EH (cell line): ENCODE results near the gene PUSL1.

Source experiments
- DNase-seq: peaks from one replicate; pipeline ENCODE4 v3.0.0-alpha.2; 2015; ENCODE audit warnings: low read depth

Gene PUSL1

DNA sequence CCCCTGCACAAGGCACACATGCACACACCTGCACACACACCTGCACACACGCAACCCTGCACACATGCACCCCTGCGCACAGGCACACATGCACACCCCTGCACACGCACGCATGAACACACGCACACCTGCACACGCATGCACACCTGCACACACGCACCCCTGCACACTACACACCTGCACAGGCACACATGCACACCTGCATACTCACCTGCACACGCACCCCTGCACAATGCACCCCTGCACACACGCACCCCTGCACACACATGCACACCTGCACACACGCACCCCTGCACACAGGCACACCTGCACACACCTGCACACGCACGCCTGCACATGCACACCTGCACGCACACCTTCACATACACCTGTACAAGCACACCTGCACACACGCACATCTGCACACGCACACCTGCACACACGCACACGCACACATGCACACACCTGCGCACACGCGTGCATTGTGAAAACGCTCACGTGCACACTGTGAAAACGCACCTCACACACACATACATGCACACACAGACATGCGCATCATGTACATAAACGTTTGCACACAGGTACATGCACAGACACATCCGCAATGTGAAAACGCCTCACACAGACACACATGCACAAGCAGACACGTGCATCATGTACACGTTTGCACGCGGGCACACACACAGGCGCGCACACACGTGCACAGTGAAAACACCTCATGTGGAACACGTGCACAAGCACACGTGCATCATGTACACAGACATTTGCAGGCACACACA, 32.6 kb downstream of the PUSL1 start:
- DNase-seq = no peak

DNA sequence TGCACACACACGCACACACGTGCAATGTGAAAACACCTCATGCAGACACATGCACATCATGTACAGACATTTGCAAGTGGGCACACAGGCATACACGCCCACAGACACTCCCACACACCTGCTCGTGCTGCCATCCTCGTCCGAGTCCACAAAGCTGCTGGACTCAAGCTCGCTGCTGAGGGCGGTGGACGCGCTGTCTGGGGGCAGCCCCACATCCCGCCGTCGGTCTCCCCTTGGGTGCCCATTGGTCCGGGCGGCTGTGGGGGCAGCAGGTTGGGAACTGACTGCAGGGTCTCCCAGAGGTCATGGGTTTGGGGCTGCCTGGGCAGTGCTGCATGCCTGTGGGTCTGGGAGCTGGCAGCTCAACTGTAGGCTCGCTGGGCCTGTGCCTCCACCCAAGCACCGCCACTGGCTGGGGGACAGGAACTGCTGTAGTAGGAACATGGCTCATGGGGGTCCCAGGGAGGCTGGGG, 33.2 kb downstream of the PUSL1 start:
- no peak for DNase-seq

DNA sequence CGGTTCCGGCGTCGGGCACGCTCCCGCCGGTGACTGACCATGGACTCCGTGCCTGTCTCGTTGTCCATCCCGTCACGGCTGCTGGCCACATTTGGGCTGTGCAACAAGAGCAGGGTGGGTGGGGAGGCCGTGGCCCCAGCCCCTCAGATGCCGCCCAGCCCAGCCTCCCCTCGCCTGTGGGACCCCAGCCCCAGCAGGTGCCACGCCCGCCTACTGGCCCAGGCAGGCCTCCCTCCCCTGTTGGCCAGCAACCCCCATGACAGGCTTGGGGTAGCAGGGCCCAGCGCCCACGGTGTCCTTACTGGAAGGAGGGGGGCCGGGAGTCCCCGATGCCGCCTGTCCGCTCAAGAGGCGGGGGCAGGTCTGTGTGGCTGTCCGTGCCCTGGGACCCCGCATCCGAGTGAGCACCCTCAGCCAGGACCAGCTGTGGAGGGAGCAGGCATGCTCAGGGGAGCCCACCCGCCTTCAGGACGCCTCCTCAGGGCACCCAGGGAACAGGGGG, 33.7 kb downstream of the PUSL1 start:
- DNase-seq = no peak

- DNase-seq = no peak
Measured at GRCh38 chr1:1342584-1343115, 34.3 kb downstream of the PUSL1 start.

DNA sequence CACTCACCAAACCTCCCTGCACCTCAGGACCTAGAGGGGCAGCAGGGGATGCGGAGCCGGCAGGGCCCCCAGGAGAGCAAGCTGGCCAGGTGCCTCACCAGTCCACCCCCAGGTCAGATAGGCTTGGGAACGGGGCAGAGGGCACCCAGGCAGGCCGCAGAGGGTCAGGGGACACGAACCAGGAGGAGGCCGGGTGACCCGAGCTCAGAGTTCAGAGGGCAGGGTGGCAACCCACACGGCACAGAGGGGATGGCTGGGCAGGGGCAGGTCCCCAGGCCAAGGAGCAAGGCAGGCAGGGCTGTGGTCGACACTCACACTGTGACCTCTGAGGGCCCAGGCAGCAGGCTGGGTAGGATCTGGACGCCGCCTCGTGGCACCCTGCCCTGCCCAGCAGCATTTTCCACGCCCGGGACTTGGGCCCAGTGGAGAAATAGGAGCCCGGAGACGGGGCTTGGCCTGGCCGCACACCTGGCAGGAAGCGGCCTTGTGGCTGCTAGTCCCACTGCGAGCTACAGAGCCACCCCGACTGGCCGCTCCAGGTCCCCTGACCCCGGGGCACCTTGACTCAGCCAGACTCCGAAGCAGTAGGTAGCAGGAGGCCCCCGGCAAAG, 35.5 kb downstream of the PUSL1 start:
- DNase-seq = no peak

DNA sequence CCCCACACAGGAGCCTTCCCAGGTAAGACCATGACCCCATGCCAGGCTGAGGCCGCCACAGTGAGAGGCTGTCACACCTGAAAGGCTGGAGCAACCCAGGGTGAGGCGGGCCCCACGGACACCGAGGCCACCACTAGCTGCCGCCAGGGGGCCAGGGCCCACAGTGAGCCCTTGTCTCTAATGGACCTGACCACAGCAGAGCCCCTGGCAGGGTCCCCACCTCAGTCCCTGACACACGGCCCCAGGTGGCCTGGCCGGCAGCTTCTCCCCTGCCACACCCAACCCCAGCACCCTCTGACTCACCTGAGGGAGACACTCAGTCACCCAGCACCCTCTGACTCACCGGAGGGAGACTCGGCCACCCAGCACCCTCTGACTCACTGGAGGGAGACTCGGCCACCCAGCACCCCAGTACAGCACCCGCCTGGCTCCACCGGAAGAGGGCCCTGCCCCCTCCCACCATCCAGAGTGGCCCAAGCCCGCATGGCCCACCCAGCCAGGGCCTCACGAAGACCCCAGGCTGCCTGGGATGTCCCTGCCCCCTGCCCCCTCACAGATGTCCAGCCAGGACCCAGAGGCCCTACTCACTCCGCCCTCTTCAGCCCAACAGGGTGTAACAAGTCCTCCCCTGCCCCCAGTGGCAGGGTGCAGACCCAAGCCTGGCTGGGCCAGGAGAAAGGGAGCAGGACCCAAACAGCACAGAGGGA, 36.4 kb downstream of the PUSL1 start:
- DNase-seq = peak; percentile 87

DNA sequence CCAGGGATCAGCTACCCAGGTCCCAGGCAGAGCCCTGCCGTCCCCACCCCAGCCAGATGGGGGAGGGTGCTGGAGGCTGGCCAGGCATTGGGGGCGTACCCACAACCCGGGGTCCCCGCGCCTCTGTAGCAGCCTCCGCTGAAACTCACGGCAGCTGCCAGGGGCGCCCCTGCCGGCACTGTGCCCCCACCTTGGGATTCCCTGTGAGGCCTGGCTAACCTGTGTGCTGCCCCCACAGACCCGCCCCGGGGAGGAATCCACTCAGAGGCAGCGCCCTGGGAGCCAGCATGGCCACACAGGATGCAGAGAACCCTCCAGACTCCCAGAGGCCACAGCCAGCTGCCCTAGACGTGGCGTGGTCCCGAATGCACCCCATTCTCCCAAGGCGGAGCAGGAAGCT, 37.0 kb downstream of the PUSL1 start:
- DNase-seq = peak; percentile 26

- no peak for DNase-seq
Measured at GRCh38 chr1:1345860-1346500, 37.6 kb downstream of the PUSL1 start.

- DNase-seq = no peak
Measured at GRCh38 chr1:1346501-1346890, 38.1 kb downstream of the PUSL1 start.

DNA sequence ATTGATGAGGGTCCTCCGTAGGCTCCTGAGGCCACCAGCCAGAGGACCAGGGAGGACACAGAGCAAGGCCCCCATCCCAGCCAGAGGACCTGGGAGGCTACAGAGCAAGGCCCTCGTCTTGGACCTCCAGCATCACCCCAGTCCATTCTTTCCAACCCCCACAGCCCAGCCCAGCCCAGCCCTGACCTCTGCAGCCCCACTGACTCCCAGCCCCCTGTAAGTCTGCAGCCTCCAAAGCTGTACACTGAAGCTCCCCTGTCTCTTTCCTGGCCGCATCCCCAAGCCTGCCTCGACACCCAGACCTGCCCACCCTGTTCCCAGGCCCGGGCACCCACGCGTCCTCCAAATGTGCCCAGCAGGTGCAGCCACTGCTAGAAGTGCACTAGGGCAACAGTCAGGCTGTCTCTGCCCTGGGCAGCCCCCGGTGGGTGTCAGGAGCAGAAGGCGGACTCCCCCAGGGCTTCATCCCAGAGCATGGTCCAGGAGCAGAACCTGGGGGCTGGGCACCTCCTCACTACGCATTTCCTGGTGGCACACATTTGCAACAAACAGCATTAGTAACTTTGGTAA, 38.7 kb downstream of the PUSL1 start:
- no peak for DNase-seq

DNA sequence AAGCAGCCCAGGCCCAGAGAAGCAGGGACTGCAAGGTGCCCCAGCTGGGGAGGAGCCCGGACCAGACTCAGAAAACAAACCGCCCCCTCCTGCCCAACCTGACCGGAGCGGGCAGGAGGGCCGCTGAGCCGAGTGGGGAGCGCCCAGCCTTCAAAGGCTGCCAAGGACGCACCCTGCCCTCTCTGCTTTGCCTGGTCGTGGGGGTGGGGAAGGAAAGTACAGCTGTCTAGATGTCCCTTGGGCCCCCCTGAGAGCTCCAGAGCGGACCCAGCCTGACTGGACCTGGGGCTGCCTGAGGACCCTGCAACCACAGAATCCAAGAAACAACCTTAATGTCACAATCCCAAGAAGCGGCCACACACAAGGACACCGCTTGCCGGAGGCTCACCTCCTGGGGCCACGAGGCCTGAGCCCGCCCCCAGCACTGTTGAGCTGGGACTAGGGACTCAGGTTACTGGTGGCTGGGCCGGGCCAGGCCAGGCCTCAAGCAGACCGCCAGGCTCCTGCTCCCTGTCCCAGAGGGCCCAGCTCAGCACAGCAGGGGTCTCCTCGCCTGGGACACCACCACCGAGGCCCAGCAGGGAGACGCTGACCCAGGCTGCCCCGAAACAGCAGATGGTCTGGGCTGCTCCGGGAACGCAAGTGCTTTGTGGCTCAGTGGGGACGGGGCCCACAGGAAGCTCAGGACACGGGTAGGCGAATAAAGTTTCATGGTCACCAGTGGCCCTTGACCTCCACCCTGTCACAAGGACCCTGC, 39.4 kb downstream of the PUSL1 start:
- peak; percentile 66 for DNase-seq

DNA sequence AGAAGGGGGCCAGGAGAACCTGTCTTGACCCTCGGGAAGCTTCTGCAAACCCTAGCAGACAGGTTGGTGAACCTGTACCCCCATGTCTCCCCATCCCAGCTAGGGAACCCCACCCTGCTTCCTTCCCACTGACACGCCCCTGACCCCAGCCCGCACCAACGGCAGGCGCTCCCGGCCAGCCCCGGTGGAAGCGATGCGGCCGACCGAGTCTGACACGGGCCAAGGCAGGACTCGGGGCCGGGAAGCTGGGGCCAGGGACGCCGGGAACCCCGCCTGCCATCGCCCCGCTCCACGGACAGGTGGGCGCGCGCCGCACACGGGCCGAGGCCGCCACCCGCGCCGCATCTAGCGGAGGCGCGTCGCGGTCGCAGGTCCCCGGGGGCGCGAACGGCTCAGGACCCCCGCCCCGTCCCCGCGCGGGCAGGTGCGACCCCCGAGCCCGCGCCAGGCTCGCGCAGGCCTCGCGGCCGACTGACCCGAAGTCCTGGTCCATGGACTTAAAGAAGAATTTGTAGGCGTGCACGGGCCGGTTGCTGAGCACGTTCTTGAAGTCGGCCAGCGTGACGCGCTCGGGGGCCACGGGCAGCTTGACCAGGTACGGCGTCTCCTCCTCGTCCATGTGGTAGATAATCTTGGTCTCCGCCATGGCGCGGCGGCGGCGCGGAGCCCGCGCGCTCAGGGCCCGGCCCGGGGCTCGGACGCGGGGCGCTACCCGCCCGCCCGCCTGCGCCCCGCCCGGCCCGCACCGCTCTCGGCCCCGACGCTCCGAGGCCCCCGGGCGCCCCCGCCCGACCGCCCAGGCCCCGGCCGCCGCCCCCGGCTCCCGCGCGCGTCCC, 40.2 kb downstream of the PUSL1 start:
- DNase-seq = peak; percentile 47

GRCh38 chr1:1349256-1350012, 41.0 kb downstream of the PUSL1 start, which contains the start of gene DVL1:
TSS of gene DVL1 (minus strand) at chr1:1349418. CDS start at chr1:1349065, 353 bp downstream.
- peak; percentile 80 for DNase-seq

- DNase-seq = peak; percentile 61
Measured at GRCh38 chr1:1351511-1352427, 43.4 kb downstream of the PUSL1 start.

GRCh38 chr1:1352786-1353388, 44.5 kb downstream of the PUSL1 start:
- no peak for DNase-seq

DNA sequence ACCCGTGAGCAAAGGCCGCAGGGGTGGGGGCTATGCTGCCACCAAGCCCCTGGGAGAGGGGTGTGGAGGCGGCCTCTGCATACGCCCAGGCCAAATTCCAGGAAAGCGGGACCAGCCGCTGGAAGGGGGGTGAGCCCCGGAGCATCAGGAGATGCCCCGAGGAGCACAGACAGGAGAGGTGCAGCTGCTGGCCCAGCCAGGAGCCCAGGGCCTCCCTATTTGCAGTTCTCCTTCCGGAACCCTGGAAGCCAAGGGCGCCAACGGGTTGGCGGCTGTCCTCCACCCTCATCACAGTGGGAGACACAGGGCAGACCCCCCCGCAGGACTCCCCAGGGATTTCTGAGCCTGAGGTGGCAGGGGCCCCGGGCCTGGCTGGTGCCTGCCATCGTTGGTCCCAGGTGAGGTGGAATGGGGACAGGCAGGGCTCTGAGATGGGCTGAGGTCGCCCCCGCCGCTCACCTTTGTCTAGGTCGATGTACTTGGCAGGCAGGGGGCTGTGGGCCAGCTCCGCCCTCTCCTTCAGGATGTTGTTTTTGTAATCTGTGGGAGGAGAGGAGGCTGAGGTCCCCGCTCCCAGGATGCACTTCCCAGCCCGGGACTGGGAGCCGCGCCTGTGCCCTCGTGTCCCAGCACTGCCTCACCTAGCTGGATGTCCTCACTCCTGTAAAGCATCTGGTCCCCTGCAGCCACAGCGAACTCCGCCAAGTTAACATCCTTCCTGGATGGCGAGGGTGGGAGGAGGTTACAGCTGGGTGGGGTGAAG, 45.2 kb downstream of the PUSL1 start:
- no peak for DNase-seq
